Thyroid gland (tissue), 4 donors: Measurements from ENCODE around the gene DDX17.

Experiments
- CTCF ChIP-seq, 6 experiments: fragments of 200-600 bp in 3 of 6; fragments of 450-650 bp in 3 of 6; sonication (generic) in 3 of 6; IDR thresholded peaks; one replicate each; pipeline ENCODE4 v1.5.1; 2016 to 2019; ENCODE audit warnings: antibody characterized with exemption in 6 of 6, mild to moderate bottlenecking in 2 of 6, inconsistent platforms in 1 of 6, moderate library complexity in 1 of 6
- POLR2A ChIP-seq, 2 donors: fragments of 450-650 bp; IDR thresholded peaks; one replicate each; pipeline ENCODE4 v1.6.1; 2017; ENCODE audit warnings: antibody characterized with exemption in 2 of 2, mild to moderate bottlenecking in 2 of 2, moderate library complexity in 1 of 2

GRCh38 chr22:38479096-38479837 lies 26.8 kb downstream of the DDX17 start:
- no peak for TF ChIP-seq CTCF (IDR thresholded peaks at IDR 0.05)
- TF ChIP-seq POLR2A (IDR thresholded peaks at IDR 0.05) = no peak
